Activated CD8-positive, alpha-beta memory T cell treated with anti-CD3 and anti-CD28 coated beads for 1 hour (primary cell): ENCODE results near the gene NBAS.

Experiments used
- DNase-seq, 2 donors: peaks; one replicate each; pipeline ENCODE4 v3.0.0-alpha.2; 2020; ENCODE audit warnings: low read depth in 1 of 2; ENCODE audit errors: extremely low read depth in 1 of 2

The NBAS gene

GRCh38 chr2:15591692-15592463 is 30.7 kb upstream of the NBAS start, which contains the start of gene DDX1:
Gene DDX1 (plus strand): TSS chr2:15591868. CDS start chr2:15591934, 66 bp downstream.
- DNase-seq, result peak; percentile 55 to 78

GRCh38 chr2:15591373-15591691 is 30.2 kb upstream of the NBAS start:
- no peak for DNase-seq

GRCh38 chr2:15588329-15588919 is 27.3 kb upstream of the NBAS start:
- no peak for DNase-seq

- DNase-seq, result no peak
Measured at GRCh38 chr2:15584767-15585469, 23.8 kb upstream of the NBAS start.

GRCh38 chr2:15584316-15584715 is 23.2 kb upstream of the NBAS start:
- no peak for DNase-seq

- DNase-seq, result no peak
Measured at GRCh38 chr2:15583826-15584225, 22.7 kb upstream of the NBAS start.

- no peak for DNase-seq
Measured at GRCh38 chr2:15582710-15583357, 21.7 kb upstream of the NBAS start.

GRCh38 chr2:15580451-15580850 is 19.3 kb upstream of the NBAS start:
- no peak for DNase-seq

- DNase-seq, result no peak
Measured at GRCh38 chr2:15579641-15580040, 18.5 kb upstream of the NBAS start.

- peak; percentile 73 to 82 for DNase-seq
Measured at GRCh38 chr2:15577071-15577735, 16.1 kb upstream of the NBAS start.

- no peak for DNase-seq
Measured at GRCh38 chr2:15571729-15572128, 10.6 kb upstream of the NBAS start.

GRCh38 chr2:15570104-15570503 is 9.0 kb upstream of the NBAS start:
- DNase-seq, result no peak

GRCh38 chr2:15568874-15569273 is 7.7 kb upstream of the NBAS start:
- DNase-seq, result no peak

GRCh38 chr2:15566912-15567311 is 5.8 kb upstream of the NBAS start:
- no peak for DNase-seq

- DNase-seq, result no peak
Measured at GRCh38 chr2:15565994-15566671, 5.0 kb upstream of the NBAS start.

GRCh38 chr2:15565392-15565791 is 4.3 kb upstream of the NBAS start:
- DNase-seq, result no peak

- DNase-seq, result no peak
Measured at GRCh38 chr2:15563227-15564100, 2.3 kb upstream of the NBAS start.

- DNase-seq, result no peak
Measured at GRCh38 chr2:15562354-15563031, 1.4 kb upstream of the NBAS start.
